ENCODE measurements around the gene C10orf53.

Gene C10orf53

GRCh38 chr10:49651039-49651835 is 28.2 kb upstream of the C10orf53 start:
- no peak overlapping the region for H3K4me3 ChIP-seq (ENCODE audit: low read length)
- no peak for DNase-seq (ENCODE audit: low read depth, low spot score)

- H3K4me3 ChIP-seq (ENCODE audit: low read length): no peak overlapping the region
- no peak for DNase-seq (ENCODE audit: low read depth, low spot score)
Measured at GRCh38 chr10:49651917-49652316, 27.5 kb upstream of the C10orf53 start.

GRCh38 chr10:49652421-49653272 is 26.8 kb upstream of the C10orf53 start:
- no peak overlapping the region for H3K4me3 ChIP-seq (ENCODE audit: low read length)
- no peak for DNase-seq (ENCODE audit: low read depth, low spot score)

GRCh38 chr10:49653273-49653929 is 26.1 kb upstream of the C10orf53 start:
- H3K4me3 ChIP-seq (ENCODE audit: low read length): no peak overlapping the region
- DNase-seq (ENCODE audit: low read depth, low spot score): no peak

GRCh38 chr10:49654036-49654693 is 25.3 kb upstream of the C10orf53 start:
- H3K4me3 ChIP-seq (ENCODE audit: low read length): no peak overlapping the region
- DNase-seq (ENCODE audit: low read depth, low spot score): no peak

- DNase-seq (ENCODE audit: low read depth, low spot score): no peak
- no peak overlapping the region for H3K4me3 ChIP-seq (ENCODE audit: low read length)
Measured at GRCh38 chr10:49655099-49655498, 24.4 kb upstream of the C10orf53 start.

GRCh38 chr10:49656845-49657493 is 22.5 kb upstream of the C10orf53 start:
- H3K4me3 ChIP-seq (ENCODE audit: low read length): no peak overlapping the region
- no peak for DNase-seq (ENCODE audit: low read depth, low spot score)

GRCh38 chr10:49657606-49658005 is 21.8 kb upstream of the C10orf53 start:
- no peak overlapping the region for H3K4me3 ChIP-seq (ENCODE audit: low read length)
- DNase-seq (ENCODE audit: low read depth, low spot score): no peak

GRCh38 chr10:49661140-49661856 is 18.2 kb upstream of the C10orf53 start:
- H3K4me3 ChIP-seq (ENCODE audit: low read length): no peak overlapping the region
- DNase-seq (ENCODE audit: low read depth, low spot score): no peak

GRCh38 chr10:49662169-49662830 is 17.2 kb upstream of the C10orf53 start:
- no peak for DNase-seq (ENCODE audit: low read depth, low spot score)

GRCh38 chr10:49663596-49663995 is 15.9 kb upstream of the C10orf53 start:
- no peak for DNase-seq (ENCODE audit: low read depth, low spot score)

More at GRCh38 chr10:49662169-49662830, 17.2 kb upstream of the C10orf53 start:
- no peak overlapping the region for H3K4me3 ChIP-seq (ENCODE audit: low read length)

GRCh38 chr10:49664006-49664841 is 15.2 kb upstream of the C10orf53 start:
- DNase-seq (ENCODE audit: low read depth, low spot score): no peak

More at GRCh38 chr10:49663596-49663995, 15.9 kb upstream of the C10orf53 start:
- no peak overlapping the region for H3K4me3 ChIP-seq (ENCODE audit: low read length)

GRCh38 chr10:49664842-49665355 is 14.6 kb upstream of the C10orf53 start:
- DNase-seq (ENCODE audit: low read depth, low spot score): no peak
- H3K4me3 ChIP-seq (ENCODE audit: low read length): no peak overlapping the region

More at GRCh38 chr10:49664006-49664841, 15.2 kb upstream of the C10orf53 start:
- no peak overlapping the region for H3K4me3 ChIP-seq (ENCODE audit: low read length)

GRCh38 chr10:49666054-49666615 is 13.3 kb upstream of the C10orf53 start:
- no peak for DNase-seq (ENCODE audit: low read depth, low spot score)

GRCh38 chr10:49666685-49667084 is 12.8 kb upstream of the C10orf53 start:
- no peak overlapping the region for H3K4me3 ChIP-seq (ENCODE audit: low read length)
- no peak for DNase-seq (ENCODE audit: low read depth, low spot score)

More at GRCh38 chr10:49666054-49666615, 13.3 kb upstream of the C10orf53 start:
- H3K4me3 ChIP-seq (ENCODE audit: low read length): no peak overlapping the region

GRCh38 chr10:49667991-49668390 is 11.5 kb upstream of the C10orf53 start:
- H3K4me3 ChIP-seq (ENCODE audit: low read length): no peak overlapping the region
- no peak for DNase-seq (ENCODE audit: low read depth, low spot score)
